Measurements from ENCODE around the gene PANK3.
A peak's percentile ranks its signal among the peaks of the same experiment; 100 is the strongest.
"Not testable (repeated sequence)": the region's sequence is repeated elsewhere in the genome, so short reads cannot be mapped to it uniquely, and the experiment has no call there.

The PANK3 gene

GRCh38 chr5:168552146-168552545 is 27.0 kb downstream of the PANK3 start:
- DNase-seq (ENCODE audit: low spot score): peak; percentile 35

DNA sequence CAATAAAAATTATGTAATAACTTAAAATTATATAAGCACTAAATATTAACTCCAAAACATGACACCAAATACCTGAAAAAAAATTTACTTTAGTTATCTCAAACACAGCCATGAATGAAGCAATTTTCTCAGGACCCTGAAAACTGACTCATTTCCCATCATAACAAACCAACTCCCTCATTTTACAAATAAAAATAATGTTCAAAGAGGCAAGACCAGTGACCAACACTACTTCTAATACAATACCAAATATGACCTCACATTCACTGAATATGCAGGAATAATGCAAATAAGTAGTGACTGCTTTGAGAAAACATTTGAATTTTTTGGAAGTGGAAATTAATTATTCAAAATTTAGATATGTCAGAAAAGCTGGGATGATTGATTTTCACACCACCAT is 28.5 kb downstream of the PANK3 start:
- DNase-seq (ENCODE audit: low spot score): no peak

DNA sequence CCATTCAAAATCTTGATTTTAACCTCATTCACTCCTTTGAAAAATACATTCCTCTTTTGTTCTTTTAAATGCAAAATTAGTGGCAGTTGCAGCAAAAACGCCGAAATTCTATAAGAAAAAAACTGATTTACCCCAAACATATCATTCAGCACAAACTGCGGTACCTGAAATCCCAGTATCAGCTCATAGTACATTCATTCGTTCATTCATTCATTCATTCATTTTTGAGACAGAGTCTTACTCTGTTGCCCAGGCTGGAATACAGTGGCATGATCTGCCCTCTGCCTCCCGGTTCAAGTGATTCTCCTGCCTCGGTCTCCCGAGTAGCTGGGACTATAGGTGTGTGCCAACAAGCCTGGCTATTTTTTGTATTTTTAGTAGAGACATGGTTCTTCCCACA is 29.6 kb downstream of the PANK3 start:
- no peak for DNase-seq (ENCODE audit: low spot score)

GRCh38 chr5:168537176-168537575 is 42.0 kb downstream of the PANK3 start:
- DNase-seq (ENCODE audit: low spot score): no peak

DNA sequence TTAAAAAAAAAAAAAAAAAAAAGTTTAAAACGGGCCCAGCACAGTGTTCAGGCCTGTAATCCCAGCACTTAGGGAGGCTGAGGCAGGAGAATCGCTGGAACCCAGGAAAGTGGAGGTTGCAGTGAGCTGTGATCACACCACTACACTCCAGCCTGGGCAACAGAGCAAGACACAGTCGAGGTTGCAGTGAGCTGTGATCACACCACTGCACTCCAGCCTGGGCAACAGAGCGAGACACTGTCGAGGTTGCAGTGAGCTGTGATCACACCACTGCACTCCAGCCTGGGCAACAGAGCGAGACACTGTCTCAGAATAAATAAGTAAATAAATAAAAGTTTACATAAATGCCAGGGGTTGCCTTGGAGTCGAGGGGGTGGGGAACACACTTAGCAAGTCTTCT is 44.8 kb downstream of the PANK3 start:
- not testable (repeated sequence) for DNase-seq (ENCODE audit: low spot score)

DNA sequence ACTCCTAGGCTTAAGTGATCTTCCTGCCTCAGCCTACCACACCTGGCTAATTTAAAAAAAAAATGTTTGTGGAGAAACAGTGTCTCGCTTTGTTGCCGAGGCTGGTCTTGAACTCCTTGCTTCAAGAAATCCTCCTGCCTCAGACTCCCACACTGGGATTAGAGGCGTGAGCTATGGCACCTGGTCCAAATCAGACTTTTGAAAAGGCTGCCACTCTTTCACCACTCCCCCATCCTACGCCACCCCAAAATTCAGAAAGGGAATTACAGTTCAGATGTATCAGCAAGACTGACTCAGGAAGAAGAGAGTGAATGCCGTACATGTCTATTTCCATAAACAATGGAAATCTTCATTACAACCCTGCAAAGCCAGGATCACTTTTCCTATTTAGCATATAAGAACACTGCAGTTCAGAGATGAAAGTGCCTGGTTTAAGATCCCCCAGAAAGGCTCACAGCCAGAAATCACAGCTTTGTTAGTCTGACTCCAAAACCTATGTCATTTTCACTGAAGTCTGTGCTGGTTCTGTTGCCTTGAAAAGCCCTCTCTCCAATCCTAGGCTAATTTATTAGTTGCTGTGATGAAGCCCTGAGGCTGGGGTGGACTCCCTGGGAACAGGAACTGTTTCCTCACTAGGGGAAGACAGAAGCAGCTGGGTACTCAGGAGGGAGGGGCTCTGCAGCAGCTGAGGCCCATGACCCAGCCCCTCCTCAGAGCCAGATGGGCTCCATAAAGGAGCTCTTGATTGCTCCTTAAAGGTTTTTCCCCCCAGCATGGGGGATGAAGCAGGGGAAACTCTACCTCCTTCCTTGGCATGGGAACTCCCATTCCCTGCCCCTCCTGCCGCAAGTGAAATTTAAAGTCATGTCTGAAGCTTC is 46.9 kb downstream of the PANK3 start:
- DNase-seq (ENCODE audit: low spot score): no peak

GRCh38 chr5:168531191-168531590 is 48.0 kb downstream of the PANK3 start:
- no peak for DNase-seq (ENCODE audit: low spot score)

GRCh38 chr5:168530621-168531150 is 48.5 kb downstream of the PANK3 start:
- no peak for DNase-seq (ENCODE audit: low spot score)

- peak; percentile 34 for DNase-seq (ENCODE audit: low spot score)
These were observed 49.6 kb downstream of the PANK3 start for GRCh38 chr5:168529374-168530234.

DNA sequence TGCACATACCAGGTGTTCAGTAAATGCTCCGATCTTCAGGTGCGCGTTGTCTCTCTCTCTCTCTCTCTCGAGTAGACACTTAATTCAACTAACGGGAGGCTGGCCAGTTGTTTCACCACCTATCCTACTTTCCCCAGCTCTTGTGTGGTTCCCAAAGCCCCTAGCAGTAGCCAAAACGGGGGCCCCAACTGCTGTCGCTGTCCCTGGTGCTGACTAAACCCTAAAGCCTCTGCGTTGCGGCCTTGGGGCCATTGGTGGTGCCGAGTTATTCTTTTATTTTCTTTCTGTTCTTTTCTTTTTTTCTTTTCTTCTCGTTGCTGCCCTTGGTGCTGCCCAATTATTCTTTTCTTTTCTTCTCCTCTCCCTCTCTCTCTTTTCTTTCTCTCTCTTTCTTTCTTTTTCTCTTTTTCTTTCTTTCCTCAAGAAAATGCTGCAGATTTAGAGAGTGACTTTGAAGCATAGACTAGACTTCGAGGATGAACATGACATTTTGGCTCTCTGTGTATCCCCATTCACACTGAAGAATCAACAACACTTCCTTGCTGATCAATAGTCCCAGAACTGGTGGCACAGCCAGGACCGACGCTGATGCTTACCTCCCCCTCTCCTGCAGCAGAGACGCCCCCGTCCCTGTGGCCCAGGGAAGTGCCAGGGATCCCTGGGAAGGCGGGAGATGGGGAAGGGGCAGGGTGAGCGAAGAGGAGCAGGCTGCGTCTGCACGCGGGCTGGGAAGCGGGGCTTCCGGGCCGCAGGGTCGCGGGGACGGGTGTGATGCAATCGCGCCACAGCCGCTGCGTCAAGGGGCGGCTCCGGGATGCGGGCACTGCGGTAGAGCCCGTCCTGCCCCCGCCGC is 50.4 kb downstream of the PANK3 start, which contains the start of gene FBLL1:
Gene FBLL1 (plus strand): TSS at position 785 of the 853 bp plus-strand sequence. CDS start 200 bp downstream, outside the sequence.
- DNase-seq (ENCODE audit: low spot score): peak; percentile 56

- no peak for DNase-seq (ENCODE audit: low spot score)
These were observed 51.3 kb downstream of the PANK3 start for GRCh38 chr5:168527756-168528295.

DNA sequence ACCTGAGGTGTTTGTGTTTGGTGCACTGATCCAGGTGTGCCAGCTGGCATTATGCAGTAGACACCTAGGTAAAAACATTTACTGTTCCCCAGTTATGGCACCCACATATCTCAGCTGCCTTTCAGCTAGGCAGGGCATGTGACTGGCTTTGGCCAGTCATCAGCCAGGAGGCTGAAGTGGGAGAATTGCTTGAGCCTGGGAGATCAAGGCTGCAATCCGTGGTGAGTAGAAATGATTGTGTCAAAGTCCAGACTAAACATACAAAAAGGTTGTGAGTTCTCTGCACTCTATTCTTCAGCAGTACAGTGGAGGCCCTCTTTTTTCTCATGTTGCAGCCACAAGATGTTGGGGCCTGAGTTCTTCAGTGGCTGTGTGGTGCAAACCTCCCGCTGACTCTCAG is 53.3 kb downstream of the PANK3 start:
- no peak for DNase-seq (ENCODE audit: low spot score)

- no peak for DNase-seq (ENCODE audit: low spot score)
These were observed 65.2 kb downstream of the PANK3 start for GRCh38 chr5:168513861-168514428.

- DNase-seq (ENCODE audit: low spot score): no peak
These were observed 76.5 kb downstream of the PANK3 start for GRCh38 chr5:168502563-168503237.

Data from GM03348 (cell line).